SK-N-SH (cell line): ENCODE data around the gene CREB5.

Source experiments
- EP300 ChIP-seq, 2 experiments: IDR thresholded peaks; 2 replicates each; pipeline versions ENCODE4 v1.4.0 to v1.6.1; 2012; ENCODE audit warnings: borderline replicate concordance in 1 of 2, low read depth in 1 of 2, low read length in 1 of 2
- EZH2phosphoT487 ChIP-seq: fragments of 200-600 bp; sonication (generic); IDR thresholded peaks from 2 replicates; pipeline ENCODE4 v1.6.1; 2017; ENCODE audit warnings: low read depth, mixed run types, mild to moderate bottlenecking, antibody characterized with exemption, moderate library complexity, borderline replicate concordance
- FOSL2 ChIP-seq: IDR thresholded peaks from 2 replicates; pipeline ENCODE4 v1.4.0; 2012; ENCODE audit warnings: low read depth, mild to moderate bottlenecking, moderate library complexity, borderline replicate concordance
- FOXJ3 ChIP-seq: sonication (generic); formaldehyde crosslinking; IDR thresholded peaks from 2 replicates; pipeline ENCODE4 v1.5.1; 2020; ENCODE audit warnings: mild to moderate bottlenecking, missing genetic modification reagents
- FOXM1 ChIP-seq: IDR thresholded peaks from 2 replicates; pipeline ENCODE4 v1.4.0; 2012; ENCODE audit warnings: low read depth, mild to moderate bottlenecking
- GABPA ChIP-seq: IDR thresholded peaks from 2 replicates; pipeline ENCODE4 v1.4.0; 2012; ENCODE audit warnings: low read depth, mild to moderate bottlenecking
- NFIC ChIP-seq: IDR thresholded peaks from 2 replicates; pipeline ENCODE4 v1.4.0; 2012; ENCODE audit warnings: borderline replicate concordance
- RFX5 ChIP-seq: IDR thresholded peaks from 2 replicates; pipeline ENCODE4 v1.6.1; 2012; ENCODE audit warnings: mild to moderate bottlenecking, improper control_type of control experiment, low read length
- SIN3A ChIP-seq: IDR thresholded peaks from 2 replicates; pipeline ENCODE4 v1.6.1; 2012; ENCODE audit warnings: low read depth, mild to moderate bottlenecking, low read length, moderate library complexity, borderline replicate concordance
- YY1 ChIP-seq: IDR thresholded peaks from 2 replicates; pipeline ENCODE4 v1.4.0; 2012; ENCODE audit warnings: low read depth, mild to moderate bottlenecking
- TF ChIP-seq, protein P1 (sequence below): fragments of 200-600 bp; sonication (generic); IDR thresholded peaks from 2 replicates; pipeline ENCODE4 v1.6.1; 2017; ENCODE audit warnings: antibody characterized with exemption, mild to moderate bottlenecking, moderate library complexity
- TF ChIP-seq, protein P2 (sequence below): IDR thresholded peaks from 2 replicates; pipeline ENCODE4 v1.4.0; 2012; ENCODE audit warnings: low read depth

DNA sequence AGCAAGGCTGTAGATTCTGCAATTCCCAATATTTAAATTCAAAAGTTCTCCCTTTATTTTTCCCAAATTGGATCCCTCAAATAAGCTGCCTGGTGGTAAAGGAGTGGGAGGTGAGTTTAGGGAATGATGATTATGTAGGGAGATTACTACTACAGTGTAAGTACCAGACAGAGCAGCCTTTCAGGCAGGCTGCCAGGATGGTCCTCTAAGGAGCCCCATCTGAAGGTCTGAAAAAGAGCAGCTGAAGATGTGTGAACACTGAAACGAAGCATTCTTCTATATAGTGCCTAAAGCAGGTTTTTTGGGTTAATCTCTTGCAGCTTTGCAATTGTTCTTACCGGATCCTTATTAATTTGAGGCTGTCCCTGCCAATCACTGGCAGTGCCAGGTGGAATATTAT is 84.7 kb downstream of the CREB5 start:
- TF ChIP-seq YY1 = no peak
- TF ChIP-seq, protein P1, sequence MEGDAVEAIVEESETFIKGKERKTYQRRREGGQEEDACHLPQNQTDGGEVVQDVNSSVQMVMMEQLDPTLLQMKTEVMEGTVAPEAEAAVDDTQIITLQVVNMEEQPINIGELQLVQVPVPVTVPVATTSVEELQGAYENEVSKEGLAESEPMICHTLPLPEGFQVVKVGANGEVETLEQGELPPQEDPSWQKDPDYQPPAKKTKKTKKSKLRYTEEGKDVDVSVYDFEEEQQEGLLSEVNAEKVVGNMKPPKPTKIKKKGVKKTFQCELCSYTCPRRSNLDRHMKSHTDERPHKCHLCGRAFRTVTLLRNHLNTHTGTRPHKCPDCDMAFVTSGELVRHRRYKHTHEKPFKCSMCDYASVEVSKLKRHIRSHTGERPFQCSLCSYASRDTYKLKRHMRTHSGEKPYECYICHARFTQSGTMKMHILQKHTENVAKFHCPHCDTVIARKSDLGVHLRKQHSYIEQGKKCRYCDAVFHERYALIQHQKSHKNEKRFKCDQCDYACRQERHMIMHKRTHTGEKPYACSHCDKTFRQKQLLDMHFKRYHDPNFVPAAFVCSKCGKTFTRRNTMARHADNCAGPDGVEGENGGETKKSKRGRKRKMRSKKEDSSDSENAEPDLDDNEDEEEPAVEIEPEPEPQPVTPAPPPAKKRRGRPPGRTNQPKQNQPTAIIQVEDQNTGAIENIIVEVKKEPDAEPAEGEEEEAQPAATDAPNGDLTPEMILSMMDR = no peak
- TF ChIP-seq EZH2phosphoT487 = no peak
- no peak for TF ChIP-seq FOXM1
- TF ChIP-seq FOSL2 = no peak
- no peak for TF ChIP-seq FOXJ3 (CRISPR knock-in tag)
- no peak for TF ChIP-seq GABPA
- no peak for TF ChIP-seq SIN3A
- TF ChIP-seq EP300 (IDR thresholded peaks at IDR 0.05; ENCODE audit: borderline replicate concordance in 1 of 2, low read depth in 1 of 2, low read length in 1 of 2) = no peak
- TF ChIP-seq, protein P2, sequence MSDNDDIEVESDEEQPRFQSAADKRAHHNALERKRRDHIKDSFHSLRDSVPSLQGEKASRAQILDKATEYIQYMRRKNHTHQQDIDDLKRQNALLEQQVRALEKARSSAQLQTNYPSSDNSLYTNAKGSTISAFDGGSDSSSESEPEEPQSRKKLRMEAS = no peak
- TF ChIP-seq RFX5 = no peak
- TF ChIP-seq NFIC = no peak
